PC-3 (cell line): ENCODE data around the gene LHFPL3.

Experiments
- EZH2phosphoT487 ChIP-seq: fragments of 300-600 bp; sonication (generic); IDR thresholded peaks from 2 replicates; pipeline ENCODE4 v1.6.1; 2018; ENCODE audit warnings: mild to moderate bottlenecking, antibody characterized with exemption, low read length, borderline replicate concordance
- TF ChIP-seq, protein P1 (sequence below): fragments of 300-600 bp; sonication (generic); conservative IDR thresholded peaks from 2 replicates; pipeline ENCODE4 v1.5.1; 2017; ENCODE audit warnings: antibody characterized with exemption, low read depth, mild to moderate bottlenecking, low read length

DNA sequence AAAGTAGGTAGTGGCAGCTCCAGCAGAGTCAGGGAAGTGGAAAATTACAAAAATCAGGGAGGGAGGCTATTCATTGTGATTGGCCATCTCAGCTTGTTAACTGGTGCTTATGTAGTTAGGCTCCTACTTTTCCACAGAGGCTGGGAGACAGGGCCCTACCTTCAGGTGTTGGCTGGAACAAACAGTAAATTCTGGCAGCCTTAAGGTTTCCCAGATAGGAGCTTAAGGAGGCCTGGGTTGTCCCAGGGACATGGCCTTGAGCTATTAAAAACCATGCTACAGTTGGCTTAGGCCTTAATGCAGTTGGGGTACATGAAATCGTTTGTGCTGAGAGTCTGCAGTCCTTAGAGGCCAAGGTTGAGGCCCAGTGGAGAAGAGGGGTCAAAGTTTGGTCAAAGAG is 324.5 kb downstream of the LHFPL3 start:
- TF ChIP-seq EZH2phosphoT487 = no peak
- TF ChIP-seq, protein P1, sequence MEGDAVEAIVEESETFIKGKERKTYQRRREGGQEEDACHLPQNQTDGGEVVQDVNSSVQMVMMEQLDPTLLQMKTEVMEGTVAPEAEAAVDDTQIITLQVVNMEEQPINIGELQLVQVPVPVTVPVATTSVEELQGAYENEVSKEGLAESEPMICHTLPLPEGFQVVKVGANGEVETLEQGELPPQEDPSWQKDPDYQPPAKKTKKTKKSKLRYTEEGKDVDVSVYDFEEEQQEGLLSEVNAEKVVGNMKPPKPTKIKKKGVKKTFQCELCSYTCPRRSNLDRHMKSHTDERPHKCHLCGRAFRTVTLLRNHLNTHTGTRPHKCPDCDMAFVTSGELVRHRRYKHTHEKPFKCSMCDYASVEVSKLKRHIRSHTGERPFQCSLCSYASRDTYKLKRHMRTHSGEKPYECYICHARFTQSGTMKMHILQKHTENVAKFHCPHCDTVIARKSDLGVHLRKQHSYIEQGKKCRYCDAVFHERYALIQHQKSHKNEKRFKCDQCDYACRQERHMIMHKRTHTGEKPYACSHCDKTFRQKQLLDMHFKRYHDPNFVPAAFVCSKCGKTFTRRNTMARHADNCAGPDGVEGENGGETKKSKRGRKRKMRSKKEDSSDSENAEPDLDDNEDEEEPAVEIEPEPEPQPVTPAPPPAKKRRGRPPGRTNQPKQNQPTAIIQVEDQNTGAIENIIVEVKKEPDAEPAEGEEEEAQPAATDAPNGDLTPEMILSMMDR = no peak
